WTC11 (cell line): ENCODE results near the gene FHL3. TPM values are rescaled to one million over a fixed set of nuclear protein-coding genes. Genes with fewer than 3 reads are reported as not detected.
A peak's percentile ranks its signal among the peaks of the same experiment; 100 is the strongest.

Experiments used
- ATAC-seq: fragments of 200-7000 bp; cut with Tn5 transposase; 2 replicates; pipeline ENCODE4 v1.10.0; 2021; ENCODE audit warnings: mild to moderate bottlenecking, moderate library complexity
- CTCF ChIA-PET: fragments of 300-600 bp; sonication (Branson Sonifier 250); formaldehyde crosslinking; loops from one replicate; lab custom pipeline; 2021; ENCODE audit warnings: antibody characterized with exemption; lab: Charles Lee
- POLR2A ChIA-PET: fragments of 350-600 bp; sonication (Branson Sonifier 250); formaldehyde crosslinking; loops from one replicate; lab custom pipeline; 2021; ENCODE audit warnings: antibody characterized with exemption; lab: Charles Lee
- DNase-seq: peaks from one replicate; pipeline ENCODE4 v3.0.0; 2021; ENCODE audit warnings: low spot score
- H3K27ac Mint-ChIP-seq: 2 replicates; pipeline ENCODE4 v1.8.0; 2021; ENCODE audit warnings: mixed read lengths
- H3K27me3 Mint-ChIP-seq: 2 replicates; pipeline ENCODE4 v1.8.0; 2021; ENCODE audit warnings: low read depth, mild to moderate bottlenecking, moderate library complexity, mixed read lengths
- H3K36me3 Mint-ChIP-seq: 2 replicates; pipeline ENCODE4 v1.8.0; 2021; ENCODE audit warnings: mixed read lengths
- H3K4me1 Mint-ChIP-seq: 2 replicates; pipeline ENCODE4 v1.8.0; 2022; ENCODE audit warnings: mixed read lengths
- H3K4me3 Mint-ChIP-seq: 2 replicates; pipeline ENCODE4 v1.8.0; 2021; ENCODE audit warnings: mild to moderate bottlenecking, moderate library complexity, mixed read lengths
- H3K9me3 Mint-ChIP-seq: 2 replicates; pipeline ENCODE4 v1.8.0; 2021; ENCODE audit warnings: mixed read lengths
- ARID4B ChIP-seq: sonication (generic); formaldehyde crosslinking; IDR thresholded peaks from 2 replicates; pipeline ENCODE4 v1.8.0; 2023; ENCODE audit warnings: missing genetic modification reagents, mild to moderate bottlenecking, borderline replicate concordance
- CTCF ChIP-seq: fragments of 200-600 bp; IDR thresholded peaks from 2 replicates; pipeline ENCODE4 v1.8.0; 2022; ENCODE audit warnings: antibody characterized with exemption
- ETV6 ChIP-seq: sonication (generic); formaldehyde crosslinking; IDR thresholded peaks from 2 replicates; pipeline ENCODE4 v1.8.1; 2022; ENCODE audit warnings: mild to moderate bottlenecking, missing genetic modification reagents
- NFATC4 ChIP-seq: fragments of 250-450 bp; sonication (Bioruptor Pico); IDR thresholded peaks from 2 replicates; pipeline ENCODE4 v1.9.0; 2021; ENCODE audit warnings: mild to moderate bottlenecking
- SMAD4 ChIP-seq: sonication (generic); formaldehyde crosslinking; IDR thresholded peaks from 2 replicates; pipeline ENCODE4 v1.8.0; 2022; ENCODE audit warnings: mild to moderate bottlenecking, missing genetic modification reagents
- ZMAT4 ChIP-seq: fragments of 250-450 bp; sonication (Bioruptor Pico); IDR thresholded peaks from 2 replicates; pipeline ENCODE4 v1.9.0; 2021; ENCODE audit warnings: mild to moderate bottlenecking
- ZNF396 ChIP-seq: fragments of 250-450 bp; sonication (Bioruptor Pico); IDR thresholded peaks from 2 replicates; pipeline ENCODE4 v1.8.0; 2021; ENCODE audit warnings: mild to moderate bottlenecking, moderate library complexity, borderline replicate concordance
- total RNA-seq: library from RNA; stranded (reverse); gene quantifications from 3 replicates; pipeline ENCODE4 v1.2.3, GENCODE V29; 2021

Gene FHL3
- total RNA-seq, 1 experiment from 2014 or later, result 34.4 TPM

- POLR2A ChIA-PET, result interaction anchor here (1.2 to 1.6 kb wide), 2 partner anchors 20 to 30 kb away, joined by 3 to 5 read pairs; no protein-coding TSS in a partner anchor
- Mint-ChIP-seq H3K4me3 (no peak overlapping the region), H3K36me3 (peaks cover 34% of the 10 kb centered on the region), H3K4me1 (peaks cover 54% of the 10 kb centered on the region), H3K9me3 (no peaks in the 10 kb centered on the region), H3K27me3 (no peaks in the 10 kb centered on the region), H3K27ac (peak overlapping the region; percentile 57; the same call in 1 of the 2 replicates)
- DNase-seq (peak; percentile 74), ATAC-seq (peak; percentile 19)
- CTCF ChIA-PET, result interaction anchor here (0.6 to 6.7 kb wide), 14 partner anchors 7 to 476 kb away, joined by 3 to 79 read pairs (median 6); no protein-coding TSS in a partner anchor
- TF ChIP-seq NFATC4 (CRISPR knock-in tag), result no peak
- TF ChIP-seq CTCF, result peak; percentile 62
These were observed 21.4 kb upstream of the FHL3 start for GRCh38 chr1:38026592-38027200.

- Mint-ChIP-seq H3K27me3 (no peaks in the 10 kb centered on the region), H3K4me1 (peaks cover 46% of the 10 kb centered on the region), H3K36me3 (peaks cover 41% of the 10 kb centered on the region), H3K9me3 (no peaks in the 10 kb centered on the region), H3K27ac (peak overlapping the region; percentile 13; the same call in 1 of the 2 replicates), H3K4me3 (no peak overlapping the region)
- TF ChIP-seq SMAD4, result no peak
- no peak for ATAC-seq
- ChIA-PET CTCF (interaction anchor here (0.8 to 6.7 kb wide), 5 partner anchors 14 to 67 kb away, joined by 3 to 79 read pairs (median 7); no protein-coding TSS in a partner anchor), POLR2A (no interaction called here)
- no peak for DNase-seq
These were observed 20.4 kb upstream of the FHL3 start for GRCh38 chr1:38025664-38026063.

GRCh38 chr1:38025233-38025632 lies 19.9 kb upstream of the FHL3 start:
- H3K4me3 Mint-ChIP-seq, result no peak overlapping the region

More at GRCh38 chr1:38025233-38025632, 19.9 kb upstream of the FHL3 start:
- TF ChIP-seq ARID4B (CRISPR knock-in tag) (no peak), ZMAT4 (CRISPR knock-in tag) (no peak), ETV6 (CRISPR knock-in tag) (no peak), ZNF396 (CRISPR knock-in tag) (no peak)
- Mint-ChIP-seq H3K36me3 (peaks cover 46% of the 10 kb centered on the region), H3K4me1 (peaks cover 42% of the 10 kb centered on the region), H3K9me3 (no peaks in the 10 kb centered on the region), H3K27me3 (no peaks in the 10 kb centered on the region), H3K27ac (peak overlapping the region; percentile 13; the same call in 1 of the 2 replicates)
- POLR2A ChIA-PET, result no interaction called here
- CTCF ChIA-PET, result interaction anchor here (2.0 to 6.7 kb wide), 2 partner anchors 17 to 47 kb away, joined by 9 to 79 read pairs; no protein-coding TSS in a partner anchor
- DNase-seq (no peak), ATAC-seq (no peak)
